Keratinocyte (primary cell): ENCODE data around the gene SMC3. TPM values are rescaled to one million over a fixed set of nuclear protein-coding genes. Genes with fewer than 3 reads are reported as not detected.

Experiments
- DNase-seq: peaks from one replicate; pipeline ENCODE4 v3.0.0-alpha.2; 2011; ENCODE audit warnings: low read depth, missing footprints, low spot score
- FAIRE-seq: peaks from 2 replicates; lab custom pipeline; 2011; peaks lifted over from hg19 to GRCh38; lab: Jason Lieb, UNC
- H2AFZ ChIP-seq: 2 replicates; pipeline ENCODE4 v1.6.0; 2012; ENCODE audit warnings: low read length, control low read depth, inconsistent platforms; ENCODE audit not compliant: control insufficient read depth
- H3K27ac ChIP-seq: 2 replicates; pipeline ENCODE4 v1.5.1; 2011; ENCODE audit warnings: low read length; ENCODE audit not compliant: control insufficient read depth, insufficient read depth
- H3K27me3 ChIP-seq: 3 replicates; pipeline ENCODE4 v1.6.0; 2011; ENCODE audit warnings: low read length; ENCODE audit not compliant: control insufficient read depth, insufficient read depth; ENCODE audit errors: extremely low read depth
- H3K36me3 ChIP-seq, 2 experiments: 2 replicates in 1 of 2; 3 replicates in 1 of 2; pipeline ENCODE4 v1.5.1; 2011; ENCODE audit warnings: low read length in 2 of 2, mild to moderate bottlenecking in 1 of 2; ENCODE audit not compliant: control insufficient read depth in 2 of 2, insufficient read depth in 2 of 2; ENCODE audit errors: extremely low read depth in 1 of 2
- H3K4me1 ChIP-seq: 3 replicates; pipeline ENCODE4 v1.5.1; 2011; ENCODE audit warnings: low read length; ENCODE audit not compliant: control insufficient read depth, insufficient read depth; ENCODE audit errors: extremely low read depth
- H3K4me2 ChIP-seq: 3 replicates; pipeline ENCODE4 v1.6.0; 2011; ENCODE audit warnings: low read depth, low read length; ENCODE audit not compliant: control insufficient read depth, insufficient read depth; ENCODE audit errors: extremely low read depth
- H3K4me3 ChIP-seq, 3 experiments: fragments of 200-600 bp in 1 of 3; sonication (generic) in 1 of 3; 2 replicates in 2 of 3; 3 replicates in 1 of 3; pipeline ENCODE4 v1.5.1; 2011 to 2016; ENCODE audit warnings: low read length in 3 of 3, mild to moderate bottlenecking in 3 of 3, control low read depth in 2 of 3, inconsistent platforms in 1 of 3, low read depth in 1 of 3, mixed read lengths in 1 of 3, mixed run types in 1 of 3, moderate library complexity in 1 of 3; ENCODE audit not compliant: control insufficient read depth in 2 of 3, insufficient read depth in 2 of 3; ENCODE audit errors: extremely low read depth in 1 of 3
- H3K79me2 ChIP-seq: 2 replicates; pipeline ENCODE4 v1.6.0; 2012; ENCODE audit warnings: low read length; ENCODE audit not compliant: control insufficient read depth, insufficient read depth
- H3K9ac ChIP-seq: 3 replicates; pipeline ENCODE4 v1.6.0; 2011; ENCODE audit warnings: low read length; ENCODE audit not compliant: control insufficient read depth, insufficient read depth; ENCODE audit errors: extremely low read depth
- H3K9me1 ChIP-seq: 3 replicates; pipeline ENCODE4 v1.6.0; 2011; ENCODE audit warnings: low read length; ENCODE audit not compliant: control insufficient read depth, insufficient read depth; ENCODE audit errors: extremely low read depth
- H3K9me3 ChIP-seq: 2 replicates; pipeline ENCODE4 v1.5.1; 2012; ENCODE audit warnings: low read depth, low read length; ENCODE audit not compliant: control insufficient read depth
- H4K20me1 ChIP-seq: 3 replicates; pipeline ENCODE4 v1.6.0; 2011; ENCODE audit warnings: low read length; ENCODE audit not compliant: control insufficient read depth, insufficient read depth; ENCODE audit errors: extremely low read depth
- EZH2 ChIP-seq: IDR thresholded peaks from one replicate; pipeline ENCODE4 v1.6.1; 2012; ENCODE audit warnings: inconsistent platforms, mild to moderate bottlenecking, low read length, moderate library complexity
- dilution Hi-C: fragments of 300-500 bp; cut with MboI; formaldehyde crosslinking; loops from one replicate; pipeline ENCODE4 v1.7.0; 2020; ENCODE audit warnings: low sequenced_read_pairs; ENCODE audit not compliant: extremely low pct_ligation_motif_present
- polyA plus RNA-seq, 5 experiments: library from polyadenylated mRNA; depleted of rRNA in 3 of 5; stranded (reverse) in 3 of 5; stranded (forward) in 1 of 5; unstranded in 1 of 5; fragments of >200 nt; gene quantifications; 1 replicate in 1 of 5; 2 replicates in 3 of 5; 3 replicates in 1 of 5; pipeline versions ENCODE4 v1.2.1 to v1.2.3, GENCODE V29; 2011 to 2012; ENCODE audit warnings: missing spikeins in 2 of 5, low read depth in 1 of 5, low replicate concordance in 1 of 5
- TF ChIP-seq, protein P1 (sequence below), 3 experiments: IDR thresholded peaks in 1 of 3; conservative IDR thresholded peaks in 1 of 3; optimal IDR thresholded peaks in 1 of 3; 2 replicates in 2 of 3; 3 replicates in 1 of 3; pipeline versions ENCODE3 to v1.5.1; 2011; ENCODE audit warnings: low read length in 3 of 3, mild to moderate bottlenecking in 3 of 3, moderate library complexity in 2 of 3, control low read depth in 1 of 3, inconsistent platforms in 1 of 3; ENCODE audit not compliant: insufficient read depth in 2 of 3; ENCODE audit errors: extremely low read depth in 1 of 3

SMC3 gene
- polyA plus RNA-seq, 1 donor (not counting 4 experiments of a cell fraction or from before 2014, with no cell fraction given): 16.3 TPM

DNA sequence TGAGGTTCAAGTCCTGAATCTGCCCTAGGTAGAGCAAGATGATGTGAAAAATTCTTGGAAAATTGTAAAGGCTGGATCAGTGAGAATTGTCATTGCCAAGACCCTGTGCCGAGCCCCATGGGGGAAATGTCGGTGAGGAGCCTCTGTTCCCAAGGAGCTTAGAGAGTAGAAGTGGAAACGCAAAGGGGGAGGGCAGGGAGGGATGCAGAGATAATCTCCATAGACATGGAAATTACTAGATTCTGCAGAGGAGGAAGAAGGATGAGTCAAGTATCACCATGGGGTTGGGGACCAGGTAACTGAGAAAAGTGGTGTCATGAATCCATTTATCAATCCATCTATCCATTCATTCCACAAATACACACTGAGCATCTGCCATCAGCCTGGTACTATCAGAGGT is 43.8 kb upstream of the SMC3 start:
- Histone ChIP-seq H3K27me3 (no peaks in the 10 kb centered on the region), H2AFZ (no peak overlapping the region), H3K4me3 (no peak overlapping the region), H3K9ac (no peak overlapping the region), H4K20me1 (peaks cover 2% of the 10 kb centered on the region), H3K9me3 (no peaks in the 10 kb centered on the region), H3K4me1 (peaks cover 40% of the 10 kb centered on the region), H3K4me2 (no peak overlapping the region), H3K79me2 (no peaks in the 10 kb centered on the region), H3K36me3 (peaks cover 0 to 4% of the 10 kb centered on the region in 2 experiments), H3K27ac (no peak overlapping the region), H3K9me1 (no peaks in the 10 kb centered on the region)
- no peak for TF ChIP-seq EZH2
- TF ChIP-seq, protein P1, sequence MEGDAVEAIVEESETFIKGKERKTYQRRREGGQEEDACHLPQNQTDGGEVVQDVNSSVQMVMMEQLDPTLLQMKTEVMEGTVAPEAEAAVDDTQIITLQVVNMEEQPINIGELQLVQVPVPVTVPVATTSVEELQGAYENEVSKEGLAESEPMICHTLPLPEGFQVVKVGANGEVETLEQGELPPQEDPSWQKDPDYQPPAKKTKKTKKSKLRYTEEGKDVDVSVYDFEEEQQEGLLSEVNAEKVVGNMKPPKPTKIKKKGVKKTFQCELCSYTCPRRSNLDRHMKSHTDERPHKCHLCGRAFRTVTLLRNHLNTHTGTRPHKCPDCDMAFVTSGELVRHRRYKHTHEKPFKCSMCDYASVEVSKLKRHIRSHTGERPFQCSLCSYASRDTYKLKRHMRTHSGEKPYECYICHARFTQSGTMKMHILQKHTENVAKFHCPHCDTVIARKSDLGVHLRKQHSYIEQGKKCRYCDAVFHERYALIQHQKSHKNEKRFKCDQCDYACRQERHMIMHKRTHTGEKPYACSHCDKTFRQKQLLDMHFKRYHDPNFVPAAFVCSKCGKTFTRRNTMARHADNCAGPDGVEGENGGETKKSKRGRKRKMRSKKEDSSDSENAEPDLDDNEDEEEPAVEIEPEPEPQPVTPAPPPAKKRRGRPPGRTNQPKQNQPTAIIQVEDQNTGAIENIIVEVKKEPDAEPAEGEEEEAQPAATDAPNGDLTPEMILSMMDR (optimal IDR thresholded peaks at IDR 0.05 in 1 of 3, IDR thresholded peaks at IDR 0.05 in 1 of 3, conservative IDR thresholded peaks at IDR 0.05 in 1 of 3; ENCODE audit: extremely low read depth in 1 of 3, insufficient read depth in 2 of 3, low read length in 3 of 3): no peak
- DNase-seq (no peak), FAIRE-seq (no peak)
- dilution Hi-C loops: no loop called here

DNA sequence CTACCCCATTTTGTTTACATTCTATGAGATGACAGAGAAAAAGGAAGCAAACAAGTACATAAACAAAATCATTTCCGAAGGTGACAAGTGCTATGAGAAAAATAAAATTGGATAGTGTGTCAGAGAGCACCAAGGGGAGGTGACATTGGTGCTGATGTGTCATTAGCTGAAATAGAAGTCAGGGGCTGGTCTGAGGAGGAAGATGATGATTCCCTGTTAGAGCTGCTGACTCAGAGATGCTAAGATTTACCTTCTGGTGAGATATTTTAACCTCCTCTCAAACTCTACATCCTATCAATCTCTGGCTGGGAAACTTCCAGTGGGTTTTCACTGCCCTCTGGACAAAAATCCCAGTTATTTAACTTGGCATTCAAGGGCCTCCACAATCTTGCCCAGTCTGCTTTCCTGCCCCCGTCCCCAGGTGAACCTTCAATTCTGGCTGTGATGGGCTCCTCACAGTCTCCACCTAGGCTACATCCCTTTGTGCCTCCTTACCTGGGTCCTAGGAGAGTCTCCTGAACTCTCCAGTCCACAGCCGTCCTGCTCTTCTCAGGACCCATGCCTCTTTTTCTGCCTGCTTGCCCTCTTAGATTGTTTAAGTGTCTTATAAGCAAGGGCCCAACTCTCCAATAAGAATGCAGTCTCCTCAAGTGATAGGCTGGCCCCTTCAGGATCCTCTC is 43.2 kb upstream of the SMC3 start:
- Histone ChIP-seq H3K79me2 (no peaks in the 10 kb centered on the region), H3K9me3 (no peaks in the 10 kb centered on the region), H3K4me3 (no peak overlapping the region), H2AFZ (no peak overlapping the region), H4K20me1 (peaks cover 2% of the 10 kb centered on the region), H3K4me1 (peaks cover 46% of the 10 kb centered on the region), H3K27me3 (no peaks in the 10 kb centered on the region), H3K9me1 (no peaks in the 10 kb centered on the region), H3K27ac (no peak overlapping the region), H3K4me2 (no peak overlapping the region), H3K9ac (no peak overlapping the region), H3K36me3 (peaks cover 0 to 4% of the 10 kb centered on the region in 2 experiments)
- TF ChIP-seq, protein P1 (optimal IDR thresholded peaks at IDR 0.05 in 1 of 3, IDR thresholded peaks at IDR 0.05 in 1 of 3, conservative IDR thresholded peaks at IDR 0.05 in 1 of 3; ENCODE audit: extremely low read depth in 1 of 3, insufficient read depth in 2 of 3, low read length in 3 of 3): no peak
- no peak for TF ChIP-seq EZH2
- DNase-seq (no peak), FAIRE-seq (no peak)
- dilution Hi-C loops: no loop called here
